K562 (cell line): ENCODE results near the gene JUNB. TPM values are rescaled to one million over a fixed set of nuclear protein-coding genes. Genes with fewer than 3 reads are reported as not detected.

Experiments used
- ATAC-seq: fragments of 200-7000 bp; cut with Tn5 transposase; 3 replicates; pipeline ENCODE4 v1.9.1; 2020; ENCODE audit warnings: moderate library complexity
- BruUV-seq: library from RNA; stranded (reverse); fragments of 400-500 nt; replicated peaks from 2 replicates; lab custom pipeline; 2021; lab: Mats Ljungman, UMichigan
- CTCF ChIA-PET: fragments of 300-600 bp; formaldehyde crosslinking; extraction: SDS; loops from one replicate; lab custom pipeline; 2021; ENCODE audit warnings: low intra/inter-chr PET ratio; lab: Yijun Ruan, JAX
- POLR2A ChIA-PET: fragments of 300-600, 350-650 bp; sonication (Branson Sonifier 250); formaldehyde crosslinking; extraction: SDS; loops from one replicate; lab custom pipeline; 2021; ENCODE audit warnings: antibody characterized with exemption, inconsistent platforms; lab: Yijun Ruan, JAX
- DNase-seq, 4 experiments: peaks; one replicate each; pipeline versions ENCODE4 v3.0.0 to v3.0.0-alpha.2; 2011 to 2018; ENCODE audit warnings: low spot score in 3 of 4, mixed read lengths in 3 of 4; ENCODE audit errors: extremely low read depth in 1 of 4
- FAIRE-seq: peaks from 2 replicates; lab custom pipeline; 2011; peaks lifted over from hg19 to GRCh38; lab: Jason Lieb, UNC
- H2AFZ ChIP-seq: 2 replicates; pipeline ENCODE4 v1.6.0; 2011; ENCODE audit warnings: low read depth, low read length, control low read depth, inconsistent platforms
- H3K27ac ChIP-seq: fragments of 200-600 bp; 3 replicates; pipeline ENCODE4 v1.8.0; 2011; ENCODE audit warnings: low read depth, mild to moderate bottlenecking, control low read depth, inconsistent platforms, low read length, moderate library complexity, mixed read lengths; ENCODE audit errors: extremely low read depth
- H3K27me3 ChIP-seq, 2 experiments: fragments of 300-600 bp in 1 of 2; 2 replicates in 1 of 2; 3 replicates in 1 of 2; pipeline versions ENCODE4 v1.6.0 to v1.8.0; 2011; ENCODE audit warnings: inconsistent platforms in 2 of 2, low read length in 2 of 2, mild to moderate bottlenecking in 1 of 2, mixed read lengths in 1 of 2, moderate library complexity in 1 of 2; ENCODE audit not compliant: control insufficient read depth in 2 of 2, insufficient read depth in 2 of 2
- H3K36me3 ChIP-seq: fragments of 300-600 bp; 3 replicates; pipeline ENCODE4 v1.8.0; 2011; ENCODE audit warnings: mild to moderate bottlenecking, low read length, inconsistent platforms; ENCODE audit not compliant: control insufficient read depth, insufficient read depth
- H3K4me1 ChIP-seq, 2 experiments: fragments of 200-600 bp in 1 of 2; replicated peaks in 1 of 2; 2 replicates in 1 of 2; 3 replicates in 1 of 2; pipeline versions ENCODE4 v1.5.1 to v1.8.0; 2011; ENCODE audit warnings: inconsistent platforms in 2 of 2, low read length in 2 of 2, mild to moderate bottlenecking in 1 of 2, mixed read lengths in 1 of 2, moderate library complexity in 1 of 2; ENCODE audit not compliant: control insufficient read depth in 2 of 2, insufficient read depth in 2 of 2
- H3K4me2 ChIP-seq: 2 replicates; pipeline ENCODE4 v1.6.1; 2011; ENCODE audit warnings: low read length, control low read depth, inconsistent platforms, mixed read lengths; ENCODE audit not compliant: insufficient read depth
- H3K4me3 ChIP-seq: fragments of 200-600 bp; sonication (generic), shearing (Covaris generic); 2 replicates; pipeline ENCODE4 v1.5.1; 2016; ENCODE audit warnings: control low read depth, inconsistent platforms
- H3K79me2 ChIP-seq: fragments of 200-600 bp; 3 replicates; pipeline ENCODE4 v1.8.0; 2011; ENCODE audit warnings: low read length, inconsistent platforms; ENCODE audit not compliant: control insufficient read depth, insufficient read depth
- H3K9ac ChIP-seq, 2 experiments: 2 replicates each; pipeline versions ENCODE4 v1.6.0 to v1.6.1; 2011; ENCODE audit warnings: low read depth in 2 of 2, low read length in 2 of 2, control low read depth in 1 of 2, inconsistent platforms in 1 of 2, mild to moderate bottlenecking in 1 of 2, mixed read lengths in 1 of 2; ENCODE audit not compliant: insufficient read depth in 1 of 2
- H3K9me1 ChIP-seq: one replicate; pipeline ENCODE4 v1.6.0; 2011; ENCODE audit warnings: inconsistent platforms, mild to moderate bottlenecking, low read length, moderate library complexity; ENCODE audit not compliant: control insufficient read depth, insufficient read depth
- H3K9me3 ChIP-seq: replicated peaks from 2 replicates; pipeline ENCODE4 v1.5.1; 2011; ENCODE audit warnings: low read depth, low read length, inconsistent platforms; ENCODE audit not compliant: control insufficient read depth, insufficient read depth
- H4K20me1 ChIP-seq: replicated peaks from 2 replicates; pipeline ENCODE4 v1.6.1; 2011; ENCODE audit warnings: low read length, inconsistent platforms, mixed read lengths; ENCODE audit not compliant: control insufficient read depth, insufficient read depth
- CREB1 ChIP-seq, 2 experiments: sonication (generic) in 1 of 2; formaldehyde crosslinking in 1 of 2; IDR thresholded peaks; 2 replicates each; pipeline versions ENCODE4 v1.6.1 to v1.8.0; 2012 to 2022; ENCODE audit warnings: inconsistent platforms in 1 of 2, mild to moderate bottlenecking in 1 of 2, missing genetic modification reagents in 1 of 2, moderate library complexity in 1 of 2
- GATAD2A ChIP-seq: fragments of 450-650 bp; IDR thresholded peaks from 2 replicates; pipeline ENCODE4 v1.6.1; 2017
- GTF2A2 ChIP-seq: IDR thresholded peaks from 2 replicates; pipeline ENCODE4 v1.6.1; 2016; ENCODE audit warnings: mild to moderate bottlenecking, missing genetic modification characterization, missing compliant biosample characterization
- HDAC3 ChIP-seq: fragments of 450-650 bp; IDR thresholded peaks from 2 replicates; pipeline ENCODE4 v1.6.1; 2018; ENCODE audit warnings: borderline replicate concordance, mild to moderate bottlenecking, moderate library complexity; ENCODE audit not compliant: partially characterized antibody
- HMGN3 ChIP-seq: IDR thresholded peaks from 2 replicates; pipeline ENCODE4 v1.6.1; 2011; ENCODE audit warnings: borderline replicate concordance, low read depth, mild to moderate bottlenecking, mixed read lengths, low read length; ENCODE audit not compliant: insufficient read length; ENCODE audit errors: extremely low read depth
- SFPQ ChIP-seq: fragments of 200-400 bp; formaldehyde crosslinking; IDR thresholded peaks from 2 replicates; pipeline ENCODE4 v1.6.1; 2017; ENCODE audit warnings: mild to moderate bottlenecking, low read depth, low read length, moderate library complexity
- SMAD3 ChIP-seq: fragments of 450-650 bp; formaldehyde crosslinking; conservative IDR thresholded peaks from 2 replicates; pipeline ENCODE4 v1.4.0; 2020; ENCODE audit warnings: mild to moderate bottlenecking
- TFAP4 ChIP-seq: sonication (generic); formaldehyde crosslinking; IDR thresholded peaks from 2 replicates; pipeline ENCODE4 v1.8.0; 2022; ENCODE audit warnings: missing genetic modification reagents, mild to moderate bottlenecking, moderate library complexity, borderline replicate concordance
- THRB ChIP-seq: fragments of 450-650 bp; formaldehyde crosslinking; conservative IDR thresholded peaks from 2 replicates; pipeline ENCODE4 v1.4.0; 2022; ENCODE audit warnings: mild to moderate bottlenecking, missing genetic modification characterization
- YBX1 ChIP-seq: fragments of 450-650 bp; IDR thresholded peaks from 2 replicates; pipeline ENCODE4 v1.7.1; 2016; ENCODE audit warnings: mild to moderate bottlenecking
- YY1 ChIP-seq, 3 experiments: IDR thresholded peaks; 2 replicates each; pipeline ENCODE4 v1.6.1; 2011; ENCODE audit warnings: low read length in 2 of 3, mild to moderate bottlenecking in 2 of 3, moderate library complexity in 2 of 3, borderline replicate concordance in 1 of 3, control low read depth in 1 of 3, low read depth in 1 of 3; ENCODE audit not compliant: insufficient read depth in 3 of 3, insufficient replicate concordance in 2 of 3, control insufficient read depth in 1 of 3, insufficient read length in 1 of 3; ENCODE audit errors: extremely low read depth in 1 of 3
- ZKSCAN8 ChIP-seq: fragments of 200-800 bp; sonication (Bioruptor generic); IDR thresholded peaks from 2 replicates; pipeline ENCODE4 v1.6.1; 2016; ENCODE audit warnings: missing genetic modification characterization, missing compliant biosample characterization
- WGBS: fragments of 100-300 bp; shearing (Covaris generic); methylation state at CpG from one replicate; pipeline ENCODE4 v1.1.6; 2016; ENCODE audit warnings: low coverage, mixed read lengths; ENCODE audit not compliant: insufficient coverage; ENCODE audit errors: missing lambda C conversion rate; 5-methylcytosine and 5-hydroxymethylcytosine counted together
- in situ Hi-C: fragments of 300-500 bp; cut with MboI; formaldehyde crosslinking; loops from 4 replicates; pipeline ENCODE4 v1.15.0; 2018; ENCODE audit warnings: inconsistent platforms, mixed read lengths
- intact Hi-C: fragments of 100-400 bp; cut with micrococcal nuclease; formaldehyde crosslinking; loops from 2 replicates; pipeline ENCODE4 v1.14.2; 2022
- polyA plus RNA-seq, 8 experiments: library from polyadenylated mRNA; depleted of rRNA in 4 of 8; stranded (reverse) in 5 of 8; unstranded in 3 of 8; fragments of >200 nt; fragmentation: Nextera tagmentation in 2 of 8; fragmentation: Illumina TruSeq in 1 of 8; extraction: Ambion mirVana in 2 of 8; extraction: Trizol in 1 of 8; gene quantifications; 2 replicates each; pipeline versions ENCODE4 v1.2.1 to v1.2.3, GENCODE V29; 2011 to 2014; ENCODE audit warnings: inconsistent platforms in 1 of 8, missing spikeins in 1 of 8
- total RNA-seq, 7 experiments: library from RNA; depleted of rRNA in 6 of 7; stranded (reverse); fragments of >200 nt in 6 of 7; fragmentation: Illumina TruSeq in 2 of 7; extraction: Trizol in 2 of 7; gene quantifications; 2 replicates each; pipeline versions ENCODE4 v1.2.1 to v1.2.3, GENCODE V29; 2011 to 2021; ENCODE audit warnings: low replicate concordance in 1 of 7

JUNB gene
- total and polyA plus RNA-seq, 9 of the 15 experiments (the other 6 are each of a cell fraction or from before 2014, with no cell fraction given) = 0.23 to 88.1 (median 13.1) TPM

- in situ Hi-C loops = no loop called here
- H3K9ac ChIP-seq = peak overlapping the region; percentile 59 to 89; a peak in 3 of 4 replicates
- H3K79me2 ChIP-seq = peaks cover 6% of the 10 kb centered on the region; the same call in 1 of the 3 replicates
- peaks cover 23 to 56% of the 10 kb centered on the region in 2 experiments; a peak in 4 of 5 replicates for H3K4me1 ChIP-seq
- intact Hi-C loops = loop anchor here (1.0 to 5.0 kb wide), 2 partner anchors 19 to 65 kb away; no protein-coding TSS in a partner anchor
- H3K27ac ChIP-seq = peak overlapping the region; percentile 68
- CTCF ChIA-PET = interaction anchor here (1.1 to 4.1 kb wide), 3 partner anchors 17 to 70 kb away, joined by 3 to 30 read pairs (median 3); no protein-coding TSS in a partner anchor
- no peaks in the 10 kb centered on the region for H3K27me3 ChIP-seq
- H3K4me3 ChIP-seq = peak overlapping the region; percentile 37
- no peaks in the 10 kb centered on the region for H4K20me1 ChIP-seq
- no peaks in the 10 kb centered on the region for H3K9me1 ChIP-seq
- FAIRE-seq (peak; percentile 37), ATAC-seq (peak; percentile 76), DNase-seq (peak; percentile 72 to 89 (median 78))
- H2AFZ ChIP-seq = peak overlapping the region; percentile 83
- H3K4me2 ChIP-seq = peak overlapping the region; percentile 85
- BruUV-seq = no TSS peak
- H3K9me3 ChIP-seq = no peaks in the 10 kb centered on the region
- WGBS = 13% methylated on average over 41 of the region's 43 CpGs
- H3K36me3 ChIP-seq = no peaks in the 10 kb centered on the region
- POLR2A ChIA-PET = interaction anchor here (0.5 to 4.1 kb wide), 11 partner anchors 11 to 353 kb away, joined by 3 to 44 read pairs (median 3); partner anchors contain the start of genes GET3, JUNB, PRDX2 and THSD8
- TF ChIP-seq ZKSCAN8 (CRISPR knock-in tag) (peak; percentile 97), YBX1 (no peak), HDAC3 (peak; percentile 37), TFAP4 (CRISPR knock-in tag) (peak; percentile 63; the same call in 1 of the 2 replicates), CREB1 (IDR thresholded peaks at IDR 0.05) (peak; percentile 33; the same call in 1 of the 2 replicates), CREB1 (CRISPR knock-in tag; IDR thresholded peaks at IDR 0.05) (peak; percentile 82), HMGN3 (peak; percentile 59), GTF2A2 (no peak), THRB (CRISPR knock-in tag) (no peak), YY1 (IDR thresholded peaks at IDR 0.05; ENCODE audit: borderline replicate concordance in 1 of 3, control insufficient read depth in 1 of 3, extremely low read depth in 1 of 3, insufficient read depth in 3 of 3, insufficient read length in 1 of 3, insufficient replicate concordance in 2 of 3, low read depth in 1 of 3, low read length in 2 of 3) (peak in 2 of 3 experiments; percentile 51 to 54), SMAD3 (CRISPR knock-in tag) (no peak), GATAD2A (peak; percentile 67; the same call in 1 of the 2 replicates), SFPQ (no peak)
These were observed 13.9 kb upstream of the JUNB start for GRCh38 chr19:12777217-12778016.
